GM18873 (cell line): ENCODE data around the gene CALD1.

Experiments
- ATAC-seq: cut with Tn5 transposase; IDR thresholded peaks from one replicate; pipeline ENCODE4 v1.9.1; 2021; ENCODE audit warnings: mild to moderate bottlenecking, moderate library complexity, moderate number of reproducible peaks; ENCODE audit not compliant: unreplicated experiment, low FRiP score

CALD1 gene

GRCh38 chr7:134778941-134779740, at the start of gene CALD1:
TSS of gene CALD1 (plus strand) at chr7:134779634. CDS start at chr7:134867734, 88,100 bp downstream.
- ATAC-seq: no peak

- no peak for ATAC-seq
These were observed 49.5 kb upstream of the CALD1 start for GRCh38 chr7:134729895-134730294.

GRCh38 chr7:134730411-134730829, 49.0 kb upstream of the CALD1 start:
- ATAC-seq: no peak

GRCh38 chr7:134731616-134732015, 47.8 kb upstream of the CALD1 start:
- no peak for ATAC-seq

- ATAC-seq: no peak
These were observed 46.7 kb upstream of the CALD1 start for GRCh38 chr7:134732728-134733127.

GRCh38 chr7:134736381-134736780, 43.1 kb upstream of the CALD1 start:
- ATAC-seq: no peak

- ATAC-seq: no peak
These were observed 41.7 kb upstream of the CALD1 start for GRCh38 chr7:134737566-134738345.

- no peak for ATAC-seq
These were observed 40.1 kb upstream of the CALD1 start for GRCh38 chr7:134739362-134739761.

GRCh38 chr7:134740376-134740775, 39.1 kb upstream of the CALD1 start:
- ATAC-seq: no peak

GRCh38 chr7:134741907-134742635, 37.4 kb upstream of the CALD1 start:
- ATAC-seq: no peak

GRCh38 chr7:134742688-134743350, 36.6 kb upstream of the CALD1 start:
- ATAC-seq: no peak

- ATAC-seq: no peak
These were observed 34.9 kb upstream of the CALD1 start for GRCh38 chr7:134744569-134744968.

- no peak for ATAC-seq
These were observed 32.1 kb upstream of the CALD1 start for GRCh38 chr7:134747326-134747725.

- ATAC-seq: no peak
These were observed 29.1 kb upstream of the CALD1 start for GRCh38 chr7:134750083-134751062.

GRCh38 chr7:134752006-134752760, 27.3 kb upstream of the CALD1 start:
- no peak for ATAC-seq

GRCh38 chr7:134755422-134756022, 23.9 kb upstream of the CALD1 start:
- no peak for ATAC-seq

- no peak for ATAC-seq
These were observed 21.5 kb upstream of the CALD1 start for GRCh38 chr7:134757938-134758337.

GRCh38 chr7:134758981-134759380, 20.5 kb upstream of the CALD1 start:
- no peak for ATAC-seq
